Right lobe of liver (tissue), 4 donors: ENCODE data around the gene CDC42EP4.

ENCODE experiments used
- CTCF ChIP-seq, 4 donors: fragments of 200-600 bp in 3 of 4; fragments of 450-650 bp in 1 of 4; IDR thresholded peaks; one replicate each; pipeline versions ENCODE4 v1.5.1 to v1.8.0; 2016 to 2022; ENCODE audit warnings: antibody characterized with exemption in 4 of 4, mild to moderate bottlenecking in 2 of 4
- POLR2A ChIP-seq: fragments of 450-650 bp; IDR thresholded peaks from one replicate; pipeline ENCODE4 v1.6.1; 2017; ENCODE audit warnings: antibody characterized with exemption, mild to moderate bottlenecking
- donor health status: DM: no; HTN: no; CAD: no.
- donor health status: DM: no; HTN: no; CAD: no.
- donor health status: DM: no; HTN: yes; CAD: no.

- peak; percentile 99 for TF ChIP-seq POLR2A
- no peak for TF ChIP-seq CTCF (IDR thresholded peaks at IDR 0.05)
Observed at GRCh38 chr17:73311781-73312641, at the start of gene CDC42EP4.
